ENCODE data around the gene IL1A.

GRCh38 chr2:112817082-112817689, 32.9 kb upstream of the IL1A start:
- TF ChIP-seq CTCF (IDR thresholded peaks at IDR 0.05) (no peak), EZH2 (IDR thresholded peaks at IDR 0.05) (no peak), EZH2phosphoT487 (IDR thresholded peaks at IDR 0.05) (no peak)
